GM12878 (cell line): ENCODE measurements around the gene NIP7. TPM values are rescaled to one million over a fixed set of nuclear protein-coding genes. Genes with fewer than 3 reads are reported as not detected.

Experiments used
- ATAC-seq: fragments of 200-7000 bp; cut with Tn5 transposase; 3 replicates; pipeline ENCODE4 v1.9.1; 2020; ENCODE audit warnings: mild to moderate bottlenecking, moderate library complexity
- BruUV-seq: library from RNA; stranded (reverse); fragments of 400-500 nt; replicated peaks from 2 replicates; lab custom pipeline; 2021; lab: Mats Ljungman, UMichigan
- CTCF ChIA-PET: fragments of 300-600 bp; sonication (Branson Sonifier 250); formaldehyde crosslinking; extraction: SDS; loops from one replicate; lab custom pipeline; 2021; ENCODE audit warnings: inconsistent platforms; lab: Yijun Ruan, JAX
- POLR2A ChIA-PET: fragments of 350-600 bp; formaldehyde crosslinking; extraction: SDS; loops from one replicate; lab custom pipeline; 2021; ENCODE audit warnings: inconsistent platforms; lab: Charles Lee
- RAD21 ChIA-PET: fragments of 300-600 bp; sonication (Branson Sonifier 250); formaldehyde crosslinking; loops from one replicate; lab custom pipeline; 2023; ENCODE audit warnings: antibody characterized with exemption; ENCODE audit not compliant: unreplicated experiment; lab: Charles Lee
- SMC1A ChIA-PET: fragments of 300-600 bp; sonication (Branson Sonifier 250); formaldehyde crosslinking; loops from one replicate; lab custom pipeline; 2023; ENCODE audit not compliant: unreplicated experiment, uncharacterized antibody; lab: Charles Lee
- DNase-seq: peaks from one replicate; pipeline ENCODE4 v3.0.0-alpha.2; 2011; ENCODE audit warnings: low read depth, low spot score
- FAIRE-seq: peaks from 3 replicates; lab custom pipeline; 2011; peaks lifted over from hg19 to GRCh38; lab: Jason Lieb, UNC
- H2AFZ ChIP-seq: 2 replicates; pipeline ENCODE4 v1.6.0; 2011; ENCODE audit warnings: low read depth, low read length, control low read depth; ENCODE audit not compliant: control insufficient read depth
- H3K27ac ChIP-seq: 2 replicates; pipeline ENCODE4 v1.5.1; 2011; ENCODE audit warnings: control low read depth; ENCODE audit not compliant: control insufficient read depth, insufficient read depth
- H3K27me3 ChIP-seq, 2 experiments: replicated peaks in 1 of 2; 2 replicates each; pipeline versions ENCODE4 v1.6.0 to v1.6.1; 2011; ENCODE audit warnings: low read length in 1 of 2; ENCODE audit not compliant: control insufficient read depth in 2 of 2, insufficient read depth in 2 of 2
- H3K36me3 ChIP-seq, 2 experiments: 2 replicates each; pipeline ENCODE4 v1.5.1; 2011; ENCODE audit warnings: low read length in 1 of 2; ENCODE audit not compliant: control insufficient read depth in 2 of 2, insufficient read depth in 2 of 2
- H3K4me1 ChIP-seq: 2 replicates; pipeline ENCODE4 v1.6.1; 2011; ENCODE audit warnings: mild to moderate bottlenecking, low read length, moderate library complexity, mixed read lengths; ENCODE audit not compliant: control insufficient read depth, insufficient read depth
- H3K4me2 ChIP-seq: 2 replicates; pipeline ENCODE4 v1.6.0; 2011; ENCODE audit warnings: control low read depth; ENCODE audit not compliant: control insufficient read depth, insufficient read depth
- H3K4me3 ChIP-seq: fragments of 200-600 bp; sonication (generic); 2 replicates; pipeline ENCODE4 v1.5.1; 2016
- H3K79me2 ChIP-seq: 2 replicates; pipeline ENCODE4 v1.6.0; 2011; ENCODE audit warnings: low read length; ENCODE audit not compliant: control insufficient read depth, insufficient read depth
- H3K9ac ChIP-seq: 2 replicates; pipeline ENCODE4 v1.8.0; 2011; ENCODE audit warnings: low read length, control low read depth, mixed read lengths; ENCODE audit not compliant: control insufficient read depth, insufficient read depth
- H3K9me3 ChIP-seq: replicated peaks from 3 replicates; pipeline ENCODE4 v1.5.1; 2011; ENCODE audit warnings: mild to moderate bottlenecking, low read length; ENCODE audit not compliant: control insufficient read depth, insufficient read depth
- H4K20me1 ChIP-seq: 2 replicates; pipeline ENCODE4 v1.6.0; 2011; ENCODE audit not compliant: control insufficient read depth, insufficient read depth
- ATF7 ChIP-seq: fragments of 450-650 bp; IDR thresholded peaks from 2 replicates; pipeline ENCODE4 v1.6.1; 2016; ENCODE audit warnings: low read depth, mild to moderate bottlenecking
- CUX1 ChIP-seq: IDR thresholded peaks from 2 replicates; pipeline ENCODE4 v1.6.1; 2012; ENCODE audit warnings: improper control_type of control experiment, low read depth, low read length; ENCODE audit not compliant: insufficient replicate concordance
- DPF2 ChIP-seq: fragments of 450-650 bp; IDR thresholded peaks from 2 replicates; pipeline ENCODE4 v1.6.1; 2017; ENCODE audit warnings: mild to moderate bottlenecking
- E4F1 ChIP-seq: fragments of 450-650 bp; IDR thresholded peaks from 2 replicates; pipeline ENCODE4 v1.6.1; 2018; ENCODE audit warnings: borderline replicate concordance, mild to moderate bottlenecking; ENCODE audit not compliant: partially characterized antibody
- HCFC1 ChIP-seq: fragments of 150-350 bp; IDR thresholded peaks from 2 replicates; pipeline ENCODE4 v1.6.1; 2014; ENCODE audit warnings: low read length
- HDAC2 ChIP-seq: fragments of 200-600 bp; sonication (generic); IDR thresholded peaks from 2 replicates; pipeline ENCODE4 v1.6.1; 2017
- KDM1A ChIP-seq: fragments of 200-600 bp; sonication (generic); IDR thresholded peaks from 2 replicates; pipeline ENCODE4 v1.6.1; 2016; ENCODE audit warnings: borderline replicate concordance
- KLF5 ChIP-seq: fragments of 450-650 bp; IDR thresholded peaks from 2 replicates; pipeline ENCODE4 v1.6.1; 2014; ENCODE audit warnings: mild to moderate bottlenecking; ENCODE audit not compliant: partially characterized antibody
- PBX3 ChIP-seq: IDR thresholded peaks from 2 replicates; pipeline ENCODE4 v1.6.1; 2011; ENCODE audit warnings: mild to moderate bottlenecking, low read depth, low read length, moderate library complexity; ENCODE audit not compliant: insufficient replicate concordance
- SIN3A ChIP-seq: IDR thresholded peaks from 2 replicates; pipeline ENCODE4 v1.6.1; 2012; ENCODE audit warnings: low read depth, low read length, improper control_type of control experiment
- ZNF207 ChIP-seq: fragments of 450-650 bp; IDR thresholded peaks from 2 replicates; pipeline ENCODE4 v1.6.1; 2014; ENCODE audit warnings: antibody characterized with exemption, mild to moderate bottlenecking, borderline replicate concordance
- ZNF592 ChIP-seq: fragments of 450-650 bp; IDR thresholded peaks from 2 replicates; pipeline ENCODE4 v1.6.1; 2017; ENCODE audit warnings: mild to moderate bottlenecking, moderate library complexity
- WGBS: methylation state at CpG from one replicate; pipeline ENCODE4 v1.1.6; 2016; ENCODE audit warnings: low lambda C conversion rate; ENCODE audit not compliant: insufficient replicate concordance, insufficient coverage; ENCODE audit errors: missing lambda C conversion rate; 5-methylcytosine and 5-hydroxymethylcytosine counted together
- in situ Hi-C: fragments of 300-500 bp; cut with MboI; formaldehyde crosslinking; loops from 9 replicates; pipeline ENCODE4 v1.14.3; 2018; ENCODE audit warnings: mixed read lengths
- intact Hi-C: fragments of 100-400 bp; cut with micrococcal nuclease; formaldehyde crosslinking; loops from one replicate; pipeline ENCODE4 v1.14.2; 2022; ENCODE audit not compliant: unreplicated experiment
- polyA plus RNA-seq, 11 experiments: library from polyadenylated mRNA; depleted of rRNA in 4 of 11; unstranded in 6 of 11; stranded (reverse) in 5 of 11; fragments of >200 nt; fragmentation: Nextera tagmentation in 4 of 11; fragmentation: Illumina TruSeq in 1 of 11; extraction: Ambion mirVana in 4 of 11; extraction: Trizol in 1 of 11; gene quantifications; 1 replicate in 1 of 11; 2 replicates in 10 of 11; pipeline versions ENCODE4 v1.2.1 to v1.2.3, GENCODE V29; 2011 to 2016; ENCODE audit warnings: inconsistent platforms in 2 of 11, missing spikeins in 2 of 11, low read depth in 1 of 11
- total RNA-seq, 4 experiments: library from RNA; depleted of rRNA in 3 of 4; stranded (reverse); fragments of >200 nt in 3 of 4; fragmentation: Illumina TruSeq in 1 of 4; extraction: Trizol in 1 of 4; gene quantifications; 2 replicates each; pipeline versions ENCODE4 v1.2.1 to v1.2.3, GENCODE V29; 2013 to 2021

The NIP7 gene
- total and polyA plus RNA-seq, 10 of the 15 experiments (the other 5 are each of a cell fraction or from before 2014, with no cell fraction given), result 18.8 to 62.9 (median 56.7) TPM

- no peak for ATAC-seq
- POLR2A ChIA-PET, result no interaction called here
- no peak overlapping the region for H2AFZ ChIP-seq
- TF ChIP-seq E4F1 (no peak), KLF5 (no peak), ZNF592 (no peak), HCFC1 (no peak), ATF7 (no peak), KDM1A (no peak), DPF2 (no peak), PBX3 (no peak), ZNF207 (no peak), CUX1 (no peak), SIN3A (no peak), HDAC2 (no peak)
Measured at GRCh38 chr16:69307091-69307490, 32.5 kb upstream of the NIP7 start.

More at GRCh38 chr16:69307091-69307490, 32.5 kb upstream of the NIP7 start:
- intact Hi-C loops, result no loop called here
- ChIA-PET SMC1A (no interaction called here), CTCF (no interaction called here), RAD21 (no interaction called here)
- Histone ChIP-seq H4K20me1 (no peaks in the 10 kb centered on the region), H3K4me1 (no peaks in the 10 kb centered on the region), H3K36me3 (no peaks in the 10 kb centered on the region; a peak in 1 of 4 replicates), H3K79me2 (peaks cover 9% of the 10 kb centered on the region), H3K4me3 (no peak overlapping the region), H3K9ac (no peak overlapping the region), H3K9me3 (no peaks in the 10 kb centered on the region), H3K27me3 (no peaks in the 10 kb centered on the region), H3K27ac (no peak overlapping the region), H3K4me2 (no peak overlapping the region)
- DNase-seq (no peak), FAIRE-seq (no peak)
- no TSS peak for BruUV-seq
- WGBS, result 95% methylated on average over 1 of the region's 1 CpG
- in situ Hi-C loops, result no loop called here
